Hair follicle dermal papilla cell (primary cell): ENCODE measurements around the gene RSKR. TPM values are rescaled to one million over a fixed set of nuclear protein-coding genes. Genes with fewer than 3 reads are reported as not detected.

Experiments
- total RNA-seq: library from RNA; depleted of rRNA; stranded (reverse); fragments of >200 nt; gene quantifications from 2 replicates; pipeline ENCODE4 v1.2.3, GENCODE V29; 2012

RSKR gene
- 2.1 and 4.7 TPM in 2 replicates for total RNA-seq

GRCh38 chr17:28613931-28614381 lies at the start of gene RSKR:
TSS of gene RSKR (minus strand) at chr17:28614185. CDS start at chr17:28614161, 24 bp downstream.

GRCh38 chr17:28661635-28662526 lies 47.9 kb upstream of the RSKR start, which contains the start of the genes SDF2 and SUPT6H:
TSS of gene SDF2 (minus strand) at chr17:28661906. CDS start at chr17:28661876, 30 bp downstream.
TSS of gene SUPT6H (plus strand) at chr17:28662205. CDS start at chr17:28673402, 11,197 bp downstream.

GRCh38 chr17:28644787-28645575 lies 31.0 kb upstream of the RSKR start, which contains the start of gene BLTP2:
TSS of gene BLTP2 (minus strand) at chr17:28645158. CDS start at chr17:28645056, 102 bp downstream.

GRCh38 chr17:28598799-28599310 lies 15.1 kb downstream of the RSKR start, which contains the start of gene SPAG5:
TSS of gene SPAG5 (minus strand) at chr17:28599025. CDS start at chr17:28598946, 79 bp downstream.

DNA sequence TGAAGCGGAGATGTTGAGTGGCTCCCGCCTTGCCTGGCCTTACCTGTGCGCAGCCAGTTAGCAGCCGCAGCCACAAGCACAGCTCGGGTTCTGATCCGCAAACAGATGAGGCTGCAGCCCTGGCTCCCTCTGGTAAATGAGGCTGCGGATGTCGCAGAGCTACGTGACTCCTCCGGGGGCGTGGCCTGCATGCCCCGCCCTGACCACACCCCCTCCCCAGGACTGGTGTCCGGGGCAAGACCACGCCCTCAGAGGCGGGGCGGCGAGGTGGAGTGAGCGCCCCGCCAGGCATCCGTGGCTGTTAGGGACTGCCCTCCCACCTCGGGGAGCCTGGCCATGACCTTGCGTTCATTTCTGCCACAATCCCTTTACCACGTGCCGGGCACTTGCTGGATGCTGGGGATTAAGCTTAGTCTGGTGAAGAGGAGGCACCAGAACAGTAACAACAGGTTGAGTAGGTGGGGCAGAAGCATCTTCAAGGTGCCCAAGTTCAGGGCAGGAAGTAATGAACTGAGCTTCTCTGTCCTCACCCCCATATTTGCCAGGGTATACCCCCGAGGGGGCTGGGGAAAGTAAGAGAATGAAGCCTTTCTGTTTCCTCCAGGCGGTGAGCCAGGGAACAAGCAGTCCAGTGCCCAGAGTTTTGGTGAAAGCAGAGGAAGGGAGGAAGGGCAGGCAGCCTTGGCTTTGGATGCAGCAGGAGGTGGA lies 37.1 kb downstream of the RSKR start, which contains the start of gene ALDOC:
TSS of gene ALDOC (minus strand) at position 138 of the 708 bp plus-strand sequence. CDS start 1,363 bp downstream, outside the sequence.

GRCh38 chr17:28571361-28572122 lies 42.4 kb downstream of the RSKR start, which contains the start of gene PIGS:
TSS of gene PIGS (minus strand) at chr17:28571524. CDS start at chr17:28571496, 28 bp downstream.

Other genes starting within 250 kb of the RSKR start
- not detected in 2 replicates for gene SEBOX, start 249.0 kb downstream of the RSKR start, total RNA-seq
- not detected in 2 replicates for gene VTN, start 243.9 kb downstream of the RSKR start, total RNA-seq
- gene SARM1, start 242.5 kb downstream of the RSKR start, total RNA-seq = 20.0 and 25.6 TPM in 2 replicates
- gene SLC46A1, start 208.0 kb downstream of the RSKR start, total RNA-seq = 6.8 and 7.1 TPM in 2 replicates
- gene SLC13A2, start 140.5 kb downstream of the RSKR start, total RNA-seq = not detected in 2 replicates
- not detected in 2 replicates for gene FOXN1, start 107.8 kb downstream of the RSKR start, total RNA-seq
- gene UNC119, start 61.6 kb downstream of the RSKR start, total RNA-seq = 20.4 and 22.0 TPM in 2 replicates
- gene PIGS, start 42.7 kb downstream of the RSKR start, total RNA-seq = 60.2 and 61.0 TPM in 2 replicates
- gene ALDOC, start 37.3 kb downstream of the RSKR start, total RNA-seq = 56.8 and 65.1 TPM in 2 replicates
- 5.4 and 6.2 TPM in 2 replicates for gene SPAG5, start 15.2 kb downstream of the RSKR start, total RNA-seq
- gene BLTP2, start 31.0 kb upstream of the RSKR start, total RNA-seq = 163 and 173 TPM in 2 replicates
- gene SDF2, start 47.7 kb upstream of the RSKR start, total RNA-seq = 35.2 and 39.1 TPM in 2 replicates
- 58.0 and 67.8 TPM in 2 replicates for gene SUPT6H, start 48.0 kb upstream of the RSKR start, total RNA-seq
- gene PROCA1, start 97.7 kb upstream of the RSKR start, total RNA-seq = 0.65 and 1.9 TPM in 2 replicates
- gene RAB34, start 103.7 kb upstream of the RSKR start, total RNA-seq = 186 and 192 TPM in 2 replicates
- gene RPL23A, start 105.8 kb upstream of the RSKR start, total RNA-seq = 245 and 263 TPM in 2 replicates
- 3.9 and 4.9 TPM in 2 replicates for gene TLCD1, start 112.0 kb upstream of the RSKR start, total RNA-seq
- gene NEK8, start 114.6 kb upstream of the RSKR start, total RNA-seq = 5.2 TPM in 2 replicates
- 36.6 and 39.3 TPM in 2 replicates for gene TRAF4, start 129.8 kb upstream of the RSKR start, total RNA-seq
- 6.8 and 7.3 TPM in 2 replicates for gene FAM222B, start 228.6 kb upstream of the RSKR start, total RNA-seq
- 41.9 and 45.8 TPM in 2 replicates for gene ERAL1, start 240.8 kb upstream of the RSKR start, total RNA-seq